H1 (cell line): Measurements from ENCODE around the gene CRABP2.

Experiments
- ATF2 ChIP-seq: IDR thresholded peaks from 2 replicates; pipeline ENCODE4 v1.6.1; 2012; ENCODE audit warnings: low read length, inconsistent platforms
- ATF3 ChIP-seq: IDR thresholded peaks from 2 replicates; pipeline ENCODE4 v1.6.1; 2011; ENCODE audit warnings: low read depth, mild to moderate bottlenecking, low read length; ENCODE audit not compliant: insufficient read depth
- CBX5 ChIP-seq: fragments of 300-800, 300-1000 bp; sonication (generic); IDR thresholded peaks from 2 replicates; pipeline ENCODE4 v1.7.1; 2016; ENCODE audit warnings: antibody characterized with exemption, low read length, low read depth
- CTCF ChIP-seq, 3 experiments: IDR thresholded peaks; 1 replicate in 2 of 3; 2 replicates in 1 of 3; pipeline versions ENCODE4 v1.5.1 to v1.6.1; 2011; ENCODE audit warnings: low read length in 3 of 3, mild to moderate bottlenecking in 3 of 3, inconsistent platforms in 2 of 3, low read depth in 1 of 3, moderate library complexity in 1 of 3; ENCODE audit not compliant: insufficient read depth in 1 of 3; ENCODE audit errors: control extremely low read depth in 1 of 3
- EP300 ChIP-seq, 2 experiments: IDR thresholded peaks; 1 replicate in 1 of 2; 2 replicates in 1 of 2; pipeline ENCODE4 v1.6.1; 2011 to 2012; ENCODE audit warnings: low read depth in 2 of 2, low read length in 2 of 2, mild to moderate bottlenecking in 2 of 2, borderline replicate concordance in 1 of 2, inconsistent platforms in 1 of 2, moderate library complexity in 1 of 2
- HDAC2 ChIP-seq, 2 experiments: fragments of 300-600 bp in 1 of 2; sonication (generic) in 1 of 2; IDR thresholded peaks; 2 replicates each; pipeline ENCODE4 v1.6.1; 2011 to 2012; ENCODE audit warnings: low read depth in 2 of 2, low read length in 2 of 2, mild to moderate bottlenecking in 2 of 2, moderate library complexity in 2 of 2, borderline replicate concordance in 1 of 2, inconsistent platforms in 1 of 2
- JUND ChIP-seq: IDR thresholded peaks from 2 replicates; pipeline ENCODE4 v1.6.1; 2011; ENCODE audit warnings: mild to moderate bottlenecking, improper control_type of control experiment, low read length
- RAD21 ChIP-seq, 2 experiments: IDR thresholded peaks in 1 of 2; conservative IDR thresholded peaks in 1 of 2; 2 replicates each; pipeline ENCODE4 v1.6.1; 2011; ENCODE audit warnings: low read depth in 2 of 2, low read length in 2 of 2, improper control_type of control experiment in 1 of 2, inconsistent platforms in 1 of 2, mild to moderate bottlenecking in 1 of 2, moderate library complexity in 1 of 2
- RXRA ChIP-seq: IDR thresholded peaks from 2 replicates; pipeline ENCODE4 v1.6.1; 2011; ENCODE audit warnings: low read depth, mild to moderate bottlenecking, low read length, moderate library complexity; ENCODE audit not compliant: insufficient read depth
- SIX5 ChIP-seq: IDR thresholded peaks from 2 replicates; pipeline ENCODE4 v1.6.1; 2011; ENCODE audit warnings: mild to moderate bottlenecking, low read depth, low read length
- SP1 ChIP-seq: IDR thresholded peaks from 2 replicates; pipeline ENCODE4 v1.6.1; 2011; ENCODE audit warnings: low read depth, low read length
- TAF1 ChIP-seq: IDR thresholded peaks from 2 replicates; pipeline ENCODE4 v1.6.1; 2011; ENCODE audit warnings: mild to moderate bottlenecking, low read depth, low read length
- ZNF274 ChIP-seq: IDR thresholded peaks from 2 replicates; pipeline ENCODE4 v1.7.0; 2012; ENCODE audit warnings: low read length, borderline replicate concordance; ENCODE audit errors: extremely low read depth

- TF ChIP-seq SIX5: no peak
- TF ChIP-seq ZNF274: no peak
- TF ChIP-seq EP300 (IDR thresholded peaks at IDR 0.05; ENCODE audit: borderline replicate concordance in 1 of 2, low read depth in 2 of 2, low read length in 2 of 2): no peak
- TF ChIP-seq CTCF (IDR thresholded peaks at IDR 0.05; ENCODE audit: control extremely low read depth in 1 of 3, insufficient read depth in 1 of 3, low read depth in 1 of 3, low read length in 3 of 3): no peak
- TF ChIP-seq RAD21 (IDR thresholded peaks at IDR 0.05 in 1 of 2, conservative IDR thresholded peaks at IDR 0.05 in 1 of 2; ENCODE audit: low read depth in 2 of 2, low read length in 2 of 2): no peak
- TF ChIP-seq ATF2: no peak
- TF ChIP-seq CBX5: no peak
- no peak for TF ChIP-seq TAF1
- no peak for TF ChIP-seq JUND
- TF ChIP-seq HDAC2 (IDR thresholded peaks at IDR 0.05; ENCODE audit: borderline replicate concordance in 1 of 2, low read depth in 2 of 2, low read length in 2 of 2): no peak
- no peak for TF ChIP-seq SP1
- no peak for TF ChIP-seq ATF3
- TF ChIP-seq RXRA: no peak
Observed at GRCh38 chr1:156697481-156697880, 7.9 kb downstream of the CRABP2 start.
